Panc1 (cell line): ENCODE results near the gene DDX27. TPM values are rescaled to one million over a fixed set of nuclear protein-coding genes. Genes with fewer than 3 reads are reported as not detected.

Experiments used
- ATAC-seq: fragments of 200-7000 bp; cut with Tn5 transposase; 2 replicates; pipeline ENCODE4 v1.9.1; 2020; ENCODE audit warnings: mild to moderate bottlenecking, moderate library complexity
- BruUV-seq: library from RNA; stranded (reverse); fragments of 400-500 nt; replicated peaks from 2 replicates; lab custom pipeline; 2021; lab: Mats Ljungman, UMichigan
- CTCF ChIA-PET: fragments of 300-600 bp; sonication (Branson Sonifier 250); formaldehyde crosslinking; loops from one replicate; lab custom pipeline; 2022; ENCODE audit warnings: antibody characterized with exemption; lab: Charles Lee
- POLR2A ChIA-PET: fragments of 300-600 bp; sonication (Branson Sonifier 250); formaldehyde crosslinking; loops from one replicate; lab custom pipeline; 2022; ENCODE audit warnings: antibody characterized with exemption; lab: Charles Lee
- DNase-seq: peaks from one replicate; pipeline ENCODE4 v3.0.0-alpha.2; 2010; ENCODE audit warnings: low read depth, low spot score
- H3K27ac ChIP-seq: 2 replicates; pipeline ENCODE4 v1.5.1; 2011; ENCODE audit warnings: mild to moderate bottlenecking, low read length, inconsistent platforms
- H3K27me3 ChIP-seq: fragments of 200-500 bp; sonication (Bioruptor generic); 2 replicates; pipeline ENCODE4 v1.6.0; 2014; ENCODE audit warnings: low read length, inconsistent platforms; ENCODE audit not compliant: control insufficient read depth, insufficient read depth
- H3K36me3 ChIP-seq: fragments of 200-500 bp; sonication (Bioruptor generic); 2 replicates; pipeline ENCODE4 v1.5.1; 2014; ENCODE audit warnings: inconsistent platforms, mild to moderate bottlenecking, low read length, moderate library complexity; ENCODE audit not compliant: control insufficient read depth, insufficient read depth
- H3K4me1 ChIP-seq: 2 replicates; pipeline ENCODE4 v1.5.1; 2011; ENCODE audit warnings: inconsistent platforms, mild to moderate bottlenecking, low read length, moderate library complexity; ENCODE audit not compliant: control insufficient read depth, insufficient read depth
- H3K4me3 ChIP-seq, 2 experiments: 2 replicates each; pipeline ENCODE4 v1.5.1; 2011 to 2012; ENCODE audit warnings: low read depth in 2 of 2, low read length in 2 of 2, mild to moderate bottlenecking in 2 of 2, inconsistent platforms in 1 of 2, moderate library complexity in 1 of 2
- H3K9me3 ChIP-seq: fragments of 200-500 bp; sonication (Bioruptor generic); 2 replicates; pipeline ENCODE4 v1.5.1; 2014; ENCODE audit warnings: low read depth, mild to moderate bottlenecking, inconsistent platforms, low read length, moderate library complexity; ENCODE audit not compliant: control insufficient read depth, insufficient read depth
- POLR2AphosphoS5 ChIP-seq: IDR thresholded peaks from 2 replicates; pipeline ENCODE4 v1.6.1; 2012; ENCODE audit warnings: mild to moderate bottlenecking, low read depth, low read length, moderate library complexity
- SIN3A ChIP-seq: IDR thresholded peaks from 2 replicates; pipeline ENCODE4 v1.6.1; 2012; ENCODE audit warnings: low read depth, mild to moderate bottlenecking, low read length, moderate library complexity, borderline replicate concordance; ENCODE audit not compliant: insufficient read depth
- TCF7L2 ChIP-seq: IDR thresholded peaks from 2 replicates; pipeline ENCODE4 v1.6.1; 2011; ENCODE audit warnings: mild to moderate bottlenecking, low read depth, low read length, inconsistent platforms
- in situ Hi-C: cut with HindIII; loops from 2 replicates; pipeline ENCODE4 v1.10.0; 2016; ENCODE audit warnings: low sequenced_read_pairs, low pct_unique_long_range_greater_than_20kb
- intact Hi-C: fragments of 100-400 bp; cut with micrococcal nuclease; formaldehyde crosslinking; loops from one replicate; pipeline ENCODE4 v1.10.0; 2022; ENCODE audit not compliant: unreplicated experiment
- total RNA-seq: library from RNA; stranded (reverse); gene quantifications from one replicate; pipeline ENCODE4 v1.2.1, GENCODE V29; 2021; ENCODE audit not compliant: unreplicated experiment
- TF ChIP-seq, protein P1 (sequence below), 2 experiments: IDR thresholded peaks; 2 replicates each; pipeline ENCODE4 v1.6.1; 2011 to 2012; ENCODE audit warnings: low read depth in 2 of 2, control low read depth in 1 of 2, low read length in 1 of 2, mild to moderate bottlenecking in 1 of 2, moderate library complexity in 1 of 2; ENCODE audit not compliant: insufficient read depth in 1 of 2
- TF ChIP-seq, protein P2 (sequence below): fragments of 450-650 bp; IDR thresholded peaks from 2 replicates; pipeline ENCODE4 v1.5.1; 2017; ENCODE audit warnings: mild to moderate bottlenecking

DDX27 gene
- total RNA-seq, 1 experiment from 2014 or later = 63.4 TPM

DNA sequence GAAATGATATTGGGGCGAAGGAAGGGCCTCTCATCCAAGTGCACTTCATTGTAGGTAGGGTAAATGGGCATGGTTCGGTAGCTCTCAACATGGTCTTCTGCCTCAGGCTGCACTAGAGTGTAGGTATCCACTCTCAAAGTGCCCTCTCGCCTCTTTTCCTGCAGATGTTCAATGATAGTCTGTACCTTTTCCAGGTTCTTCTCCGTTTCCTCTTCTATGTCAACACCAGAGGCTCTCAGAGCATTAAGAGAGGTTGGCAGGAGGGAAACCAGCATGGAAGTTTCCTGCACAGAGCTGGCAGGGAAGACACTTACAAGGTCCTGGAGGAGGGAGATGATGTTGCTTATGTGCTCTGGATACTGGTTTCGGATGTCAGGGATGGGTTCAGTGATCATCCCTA lies 51.5 kb downstream of the DDX27 start:
- ATAC-seq = no peak
- intact Hi-C loops (no loop called here), in situ Hi-C loops (no loop called here)
- H3K4me1 ChIP-seq = peaks cover under 1% of the 10 kb centered on the region
- no peak for DNase-seq
- no peaks in the 10 kb centered on the region for H3K9me3 ChIP-seq
- POLR2A ChIA-PET = interaction anchor here (0.5 kb wide), 1 partner anchor 119 kb away, joined by 3 read pairs; no protein-coding TSS in a partner anchor
- CTCF ChIA-PET = no interaction called here
- H3K27me3 ChIP-seq = no peaks in the 10 kb centered on the region
- BruUV-seq = TSS peak; percentile 4
- TF ChIP-seq POLR2AphosphoS5 = no peak
- no peak for TF ChIP-seq TCF7L2
- TF ChIP-seq SIN3A = no peak
- TF ChIP-seq, protein P1, sequence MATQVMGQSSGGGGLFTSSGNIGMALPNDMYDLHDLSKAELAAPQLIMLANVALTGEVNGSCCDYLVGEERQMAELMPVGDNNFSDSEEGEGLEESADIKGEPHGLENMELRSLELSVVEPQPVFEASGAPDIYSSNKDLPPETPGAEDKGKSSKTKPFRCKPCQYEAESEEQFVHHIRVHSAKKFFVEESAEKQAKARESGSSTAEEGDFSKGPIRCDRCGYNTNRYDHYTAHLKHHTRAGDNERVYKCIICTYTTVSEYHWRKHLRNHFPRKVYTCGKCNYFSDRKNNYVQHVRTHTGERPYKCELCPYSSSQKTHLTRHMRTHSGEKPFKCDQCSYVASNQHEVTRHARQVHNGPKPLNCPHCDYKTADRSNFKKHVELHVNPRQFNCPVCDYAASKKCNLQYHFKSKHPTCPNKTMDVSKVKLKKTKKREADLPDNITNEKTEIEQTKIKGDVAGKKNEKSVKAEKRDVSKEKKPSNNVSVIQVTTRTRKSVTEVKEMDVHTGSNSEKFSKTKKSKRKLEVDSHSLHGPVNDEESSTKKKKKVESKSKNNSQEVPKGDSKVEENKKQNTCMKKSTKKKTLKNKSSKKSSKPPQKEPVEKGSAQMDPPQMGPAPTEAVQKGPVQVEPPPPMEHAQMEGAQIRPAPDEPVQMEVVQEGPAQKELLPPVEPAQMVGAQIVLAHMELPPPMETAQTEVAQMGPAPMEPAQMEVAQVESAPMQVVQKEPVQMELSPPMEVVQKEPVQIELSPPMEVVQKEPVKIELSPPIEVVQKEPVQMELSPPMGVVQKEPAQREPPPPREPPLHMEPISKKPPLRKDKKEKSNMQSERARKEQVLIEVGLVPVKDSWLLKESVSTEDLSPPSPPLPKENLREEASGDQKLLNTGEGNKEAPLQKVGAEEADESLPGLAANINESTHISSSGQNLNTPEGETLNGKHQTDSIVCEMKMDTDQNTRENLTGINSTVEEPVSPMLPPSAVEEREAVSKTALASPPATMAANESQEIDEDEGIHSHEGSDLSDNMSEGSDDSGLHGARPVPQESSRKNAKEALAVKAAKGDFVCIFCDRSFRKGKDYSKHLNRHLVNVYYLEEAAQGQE (IDR thresholded peaks at IDR 0.05; ENCODE audit: insufficient read depth in 1 of 2, low read depth in 2 of 2, low read length in 1 of 2) = no peak
- TF ChIP-seq, protein P2, sequence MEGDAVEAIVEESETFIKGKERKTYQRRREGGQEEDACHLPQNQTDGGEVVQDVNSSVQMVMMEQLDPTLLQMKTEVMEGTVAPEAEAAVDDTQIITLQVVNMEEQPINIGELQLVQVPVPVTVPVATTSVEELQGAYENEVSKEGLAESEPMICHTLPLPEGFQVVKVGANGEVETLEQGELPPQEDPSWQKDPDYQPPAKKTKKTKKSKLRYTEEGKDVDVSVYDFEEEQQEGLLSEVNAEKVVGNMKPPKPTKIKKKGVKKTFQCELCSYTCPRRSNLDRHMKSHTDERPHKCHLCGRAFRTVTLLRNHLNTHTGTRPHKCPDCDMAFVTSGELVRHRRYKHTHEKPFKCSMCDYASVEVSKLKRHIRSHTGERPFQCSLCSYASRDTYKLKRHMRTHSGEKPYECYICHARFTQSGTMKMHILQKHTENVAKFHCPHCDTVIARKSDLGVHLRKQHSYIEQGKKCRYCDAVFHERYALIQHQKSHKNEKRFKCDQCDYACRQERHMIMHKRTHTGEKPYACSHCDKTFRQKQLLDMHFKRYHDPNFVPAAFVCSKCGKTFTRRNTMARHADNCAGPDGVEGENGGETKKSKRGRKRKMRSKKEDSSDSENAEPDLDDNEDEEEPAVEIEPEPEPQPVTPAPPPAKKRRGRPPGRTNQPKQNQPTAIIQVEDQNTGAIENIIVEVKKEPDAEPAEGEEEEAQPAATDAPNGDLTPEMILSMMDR = no peak
- H3K4me3 ChIP-seq = no peak overlapping the region
- H3K27ac ChIP-seq = no peak overlapping the region
- H3K36me3 ChIP-seq = peaks cover 10% of the 10 kb centered on the region; the same call in 1 of the 2 replicates

DNA sequence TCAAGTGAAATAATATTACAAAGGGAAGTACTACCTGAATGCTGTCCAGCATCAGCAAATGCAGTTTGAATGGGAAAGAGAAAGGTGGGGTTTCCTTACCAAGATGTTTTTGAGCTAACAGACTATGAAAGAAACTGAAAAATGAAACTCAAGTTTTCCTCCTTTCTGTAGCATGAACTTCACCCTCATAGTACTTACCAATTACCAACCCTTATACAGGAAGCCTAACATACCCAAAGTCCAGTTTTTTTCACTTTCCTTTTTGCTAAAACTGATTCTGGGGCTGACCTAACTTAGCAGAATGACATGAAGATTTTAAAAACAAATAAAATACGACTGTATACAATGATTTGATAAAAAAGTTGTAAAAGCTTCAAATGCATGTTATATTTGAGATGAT lies 53.4 kb downstream of the DDX27 start:
- Histone ChIP-seq H3K4me3 (no peak overlapping the region), H3K4me1 (peaks cover 9% of the 10 kb centered on the region), H3K27ac (no peak overlapping the region), H3K9me3 (no peaks in the 10 kb centered on the region), H3K27me3 (no peaks in the 10 kb centered on the region), H3K36me3 (peaks cover 11% of the 10 kb centered on the region)
- ChIA-PET POLR2A (interaction anchor here (0.5 kb wide), 1 partner anchor 192 kb away, joined by 4 read pairs; no protein-coding TSS in a partner anchor), CTCF (no interaction called here)
- in situ Hi-C loops (no loop called here), intact Hi-C loops (no loop called here)
- TF ChIP-seq TCF7L2 (no peak), POLR2AphosphoS5 (no peak), SIN3A (no peak)
- TF ChIP-seq, protein P1 (IDR thresholded peaks at IDR 0.05; ENCODE audit: insufficient read depth in 1 of 2, low read depth in 2 of 2, low read length in 1 of 2) = no peak
- TF ChIP-seq, protein P2 = no peak
- DNase-seq (no peak), ATAC-seq (no peak)
- BruUV-seq = no TSS peak
